Muscle of leg (tissue), 16 donors: ENCODE measurements around the gene JAML. TPM values are rescaled to one million over a fixed set of nuclear protein-coding genes. Genes with fewer than 3 reads are reported as not detected.

ENCODE experiments used
- DNase-seq: peaks from one replicate; pipeline ENCODE4 v3.0.0; 2013
- H3K27ac ChIP-seq: one replicate; pipeline ENCODE4 v1.5.1; 2013; ENCODE audit warnings: mild to moderate bottlenecking, low read length, control low read depth
- H3K27me3 ChIP-seq: one replicate; pipeline ENCODE4 v1.6.1; 2013; ENCODE audit warnings: low read length; ENCODE audit not compliant: control insufficient read depth, insufficient read depth
- H3K36me3 ChIP-seq: one replicate; pipeline ENCODE4 v1.6.1; 2013; ENCODE audit warnings: low read length; ENCODE audit not compliant: control insufficient read depth, insufficient read depth
- H3K4me1 ChIP-seq: one replicate; pipeline ENCODE4 v1.6.1; 2013; ENCODE audit warnings: low read length; ENCODE audit not compliant: control insufficient read depth, insufficient read depth
- H3K4me3 ChIP-seq: one replicate; pipeline ENCODE4 v1.5.1; 2013; ENCODE audit warnings: low read length, control low read depth
- H3K9me3 ChIP-seq: replicated peaks from 2 replicates; pipeline ENCODE4 v1.6.1; 2013; ENCODE audit warnings: low read depth, low read length; ENCODE audit not compliant: control insufficient read depth
- WGBS: methylation state at CpG from one replicate; pipeline ENCODE4 v1.1.5; 2013; ENCODE audit warnings: missing lambda C conversion rate; ENCODE audit not compliant: insufficient coverage; 5-methylcytosine and 5-hydroxymethylcytosine counted together
- long read RNA-seq, 11 donors: transcript quantifications; one replicate each; lab custom pipeline, GENCODE V29; 2026
- polyA plus RNA-seq, 8 donors: library from polyadenylated mRNA; unstranded; fragments of 120-200 nt; gene quantifications; one replicate each; pipeline versions ENCODE4 v1.2.1 to v1.2.3, GENCODE V29; 2013; ENCODE audit warnings: inconsistent platforms in 1 of 8, low replicate concordance in 1 of 8; ENCODE audit not compliant: insufficient read length in 8 of 8, insufficient read depth in 1 of 8
- total RNA-seq: library from RNA; stranded (reverse); fragments of 120-200 nt; gene quantifications from one replicate; pipeline ENCODE4 v1.2.4, GENCODE V29; 2013

JAML gene, protein sequence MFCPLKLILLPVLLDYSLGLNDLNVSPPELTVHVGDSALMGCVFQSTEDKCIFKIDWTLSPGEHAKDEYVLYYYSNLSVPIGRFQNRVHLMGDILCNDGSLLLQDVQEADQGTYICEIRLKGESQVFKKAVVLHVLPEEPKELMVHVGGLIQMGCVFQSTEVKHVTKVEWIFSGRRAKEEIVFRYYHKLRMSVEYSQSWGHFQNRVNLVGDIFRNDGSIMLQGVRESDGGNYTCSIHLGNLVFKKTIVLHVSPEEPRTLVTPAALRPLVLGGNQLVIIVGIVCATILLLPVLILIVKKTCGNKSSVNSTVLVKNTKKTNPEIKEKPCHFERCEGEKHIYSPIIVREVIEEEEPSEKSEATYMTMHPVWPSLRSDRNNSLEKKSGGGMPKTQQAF
- total RNA-seq (2.5 TPM), polyA plus RNA-seq (1 to 10 TPM; 1.2 to 5.3 (median 2.2) TPM)
- long read RNA-seq, donor 1, partial matches to known transcripts = 0 of 1 reads
- long read RNA-seq, donor 1, other reads (novel, unspliced or antisense) = 0 of 1 reads
- long read RNA-seq, donor 2 = 0 reads
- long read RNA-seq, donor 3 = 0 reads
- long read RNA-seq, donor 4 = 0 reads
- long read RNA-seq, donor 5, partial matches to known transcripts = 0 of 1 reads
- long read RNA-seq, donor 5, other reads (novel, unspliced or antisense) = 0 of 1 reads
- long read RNA-seq, donor 6, partial matches to known transcripts = 0 of 2 reads
- long read RNA-seq, donor 6, other reads (novel, unspliced or antisense) = 0 of 2 reads
- long read RNA-seq, donor 7, partial matches to known transcripts = 0 of 1 reads
- long read RNA-seq, donor 7, other reads (novel, unspliced or antisense) = 0 of 1 reads
- long read RNA-seq, donor 8, partial matches to known transcripts = 0 of 1 reads
- long read RNA-seq, donor 8, other reads (novel, unspliced or antisense) = 0 of 1 reads
- long read RNA-seq, donor 9 = 0 reads
- long read RNA-seq, donor 10, partial matches to known transcripts = 0 of 1 reads
- long read RNA-seq, donor 10, other reads (novel, unspliced or antisense) = 0 of 1 reads
- long read RNA-seq, donor 11, partial matches to known transcripts = 0 of 2 reads
- long read RNA-seq, donor 11, other reads (novel, unspliced or antisense) = 0 of 2 reads

DNA sequence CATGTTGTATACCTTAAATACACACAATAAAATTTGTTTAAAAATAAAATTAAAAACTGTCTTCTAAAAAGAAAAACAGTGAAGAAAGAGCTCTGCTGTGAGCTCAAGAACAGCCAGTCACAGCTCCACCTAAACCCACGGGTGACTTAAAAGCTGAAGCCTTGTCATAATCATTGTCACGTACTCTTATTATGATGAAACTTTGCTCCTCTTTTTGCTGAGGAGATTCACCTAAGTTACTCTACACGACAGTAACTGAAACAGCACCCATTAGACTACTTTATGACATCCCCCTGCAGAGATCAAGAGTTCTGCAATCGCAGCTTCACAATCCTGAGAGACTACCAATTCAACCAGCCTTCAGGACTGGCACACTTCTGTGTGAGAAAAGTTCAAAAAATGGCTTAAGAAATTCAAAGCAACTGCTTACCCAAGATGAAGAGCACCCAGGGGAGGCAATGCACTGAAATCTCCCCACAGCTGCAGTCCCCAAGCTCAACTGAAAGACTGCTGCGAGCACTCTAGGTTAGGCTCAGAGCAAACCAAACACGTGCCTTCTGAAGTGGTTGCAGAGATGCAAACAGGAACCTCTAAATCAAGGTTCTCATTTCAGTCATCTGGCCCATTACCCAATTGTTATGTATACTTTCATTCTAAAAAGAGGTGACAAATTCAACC is at the start of gene JAML:
Gene JAML (minus strand): TSS at position 501 of the 678 bp plus-strand sequence. CDS start 10,145 bp downstream, outside the sequence.
- no peaks in the 10 kb centered on the region for H3K9me3 ChIP-seq
- peak; percentile 39 for DNase-seq
- peak within 1 kb of the TSS; percentile 4 for H3K4me3 ChIP-seq
- peak within 1 kb of the TSS; percentile 23 for H3K27ac ChIP-seq
- WGBS = 67% methylated on average over 1 of the region's 6 CpGs
- peaks cover 19% of the 10 kb centered on the region for H3K27me3 ChIP-seq
- no peaks in the 10 kb centered on the region for H3K4me1 ChIP-seq
- no peaks in the 10 kb centered on the region for H3K36me3 ChIP-seq

DNA sequence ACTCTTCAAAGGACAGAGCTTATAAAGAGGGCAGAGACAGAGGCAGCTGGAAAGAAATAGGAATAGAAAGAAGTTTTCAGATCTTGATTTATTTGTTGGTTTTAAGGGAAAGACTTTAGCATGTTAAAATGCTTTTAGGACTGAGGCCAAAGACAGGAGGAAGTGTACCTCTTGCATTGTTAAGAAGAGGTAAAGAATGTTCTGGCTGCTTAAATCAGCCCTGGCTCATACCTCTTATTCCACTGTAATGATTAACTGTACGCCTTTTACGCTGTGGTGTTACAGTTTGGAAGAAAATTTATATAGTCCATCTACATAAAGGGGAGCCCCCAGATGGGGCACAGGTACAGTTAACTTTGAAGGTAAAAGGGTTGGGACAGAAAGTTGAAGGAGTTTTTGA is 49.4 kb upstream of the JAML start:
- no CpG with 5 or more reads among the region's 2 CpGs for WGBS
- no peak overlapping the region for H3K27ac ChIP-seq
- no peaks in the 10 kb centered on the region for H3K4me1 ChIP-seq

DNA sequence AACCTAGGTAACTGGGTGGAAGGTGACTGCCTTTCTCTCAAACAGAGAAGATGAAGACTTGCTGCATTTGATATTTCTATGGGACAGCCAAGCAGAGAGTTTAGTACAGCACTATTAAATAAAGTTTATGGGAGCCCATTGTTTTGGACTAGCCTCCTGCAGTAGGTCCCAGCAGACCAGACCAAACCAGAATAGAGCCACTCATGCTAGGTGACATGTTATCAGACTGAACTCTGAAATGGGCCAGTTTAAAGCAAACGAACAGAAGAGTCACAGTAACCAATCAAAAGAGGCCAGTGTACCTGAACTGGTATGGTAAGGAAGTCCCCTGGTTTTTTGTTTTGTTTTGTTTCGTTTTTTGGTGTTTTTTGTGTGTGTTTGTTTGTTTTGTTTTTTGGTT is 47.2 kb upstream of the JAML start:
- H3K27ac ChIP-seq = no peak overlapping the region
- H3K9me3 ChIP-seq = no peaks in the 10 kb centered on the region
- H3K4me3 ChIP-seq = no peak overlapping the region
- WGBS = 40% methylated on average over 2 of the region's 2 CpGs
- no peak for DNase-seq
- H3K27me3 ChIP-seq = peaks cover 13% of the 10 kb centered on the region
- no peaks in the 10 kb centered on the region for H3K4me1 ChIP-seq
- H3K36me3 ChIP-seq = no peaks in the 10 kb centered on the region

More for the DNA sequence above, 49.4 kb upstream of the JAML start:
- no peak for DNase-seq
- Histone ChIP-seq H3K27me3 (peaks cover 10% of the 10 kb centered on the region), H3K36me3 (no peaks in the 10 kb centered on the region), H3K9me3 (no peaks in the 10 kb centered on the region), H3K4me3 (no peak overlapping the region)

DNA sequence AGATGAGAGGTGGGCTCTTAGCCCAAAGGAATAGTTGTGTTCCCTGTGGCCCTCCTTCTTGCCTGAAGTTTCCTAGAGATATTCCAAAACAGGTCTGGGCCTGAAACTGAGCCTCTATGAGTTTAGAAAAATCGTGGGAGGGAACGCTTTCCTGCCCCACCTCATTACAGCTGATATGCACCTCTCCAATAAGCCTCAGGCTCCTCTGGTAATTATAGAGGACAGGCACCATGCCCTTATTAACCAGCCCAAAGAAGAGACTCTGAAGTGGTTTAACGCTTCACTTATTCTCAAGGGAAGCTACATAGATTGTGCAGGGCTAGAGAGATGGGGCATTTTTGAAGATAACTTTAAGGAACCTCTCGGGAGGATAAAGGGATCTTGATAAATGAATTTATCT is 42.7 kb upstream of the JAML start:
- peaks cover 44% of the 10 kb centered on the region for H3K27me3 ChIP-seq
- no peak for DNase-seq
- no peaks in the 10 kb centered on the region for H3K9me3 ChIP-seq
- H3K4me1 ChIP-seq = peaks cover 5% of the 10 kb centered on the region
- no peak overlapping the region for H3K27ac ChIP-seq
- WGBS = no CpG with 5 or more reads among the region's 4 CpGs
- H3K4me3 ChIP-seq = no peak overlapping the region
- no peaks in the 10 kb centered on the region for H3K36me3 ChIP-seq

DNA sequence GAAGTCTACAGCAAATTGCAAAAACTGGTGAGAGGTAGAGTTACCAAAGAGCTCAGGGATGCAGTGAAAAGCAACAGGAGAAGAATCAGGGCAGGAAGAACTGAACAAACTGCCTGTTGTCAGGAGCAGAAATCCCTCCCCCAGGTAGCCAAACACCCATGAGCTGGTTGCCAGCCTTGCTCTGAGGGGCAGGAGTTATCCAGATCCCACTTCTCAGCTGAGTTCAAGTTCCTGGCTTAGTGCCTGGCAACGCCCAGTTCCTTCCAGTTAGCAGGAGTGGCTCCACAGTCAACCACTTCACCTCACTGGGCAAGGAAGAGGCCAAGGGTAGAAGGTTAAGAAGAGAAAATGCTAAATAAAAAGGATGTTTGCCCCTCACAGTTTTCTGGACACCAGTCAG is 41.1 kb upstream of the JAML start:
- H3K27me3 ChIP-seq = peaks cover 49% of the 10 kb centered on the region
- H3K27ac ChIP-seq = peak overlapping the region; percentile 3
- no peaks in the 10 kb centered on the region for H3K9me3 ChIP-seq
- peaks cover 5% of the 10 kb centered on the region for H3K4me1 ChIP-seq
- DNase-seq = peak; percentile 10
- H3K4me3 ChIP-seq = no peak overlapping the region
- WGBS = no CpG with 5 or more reads among the region's 1 CpG
- H3K36me3 ChIP-seq = no peaks in the 10 kb centered on the region

DNA sequence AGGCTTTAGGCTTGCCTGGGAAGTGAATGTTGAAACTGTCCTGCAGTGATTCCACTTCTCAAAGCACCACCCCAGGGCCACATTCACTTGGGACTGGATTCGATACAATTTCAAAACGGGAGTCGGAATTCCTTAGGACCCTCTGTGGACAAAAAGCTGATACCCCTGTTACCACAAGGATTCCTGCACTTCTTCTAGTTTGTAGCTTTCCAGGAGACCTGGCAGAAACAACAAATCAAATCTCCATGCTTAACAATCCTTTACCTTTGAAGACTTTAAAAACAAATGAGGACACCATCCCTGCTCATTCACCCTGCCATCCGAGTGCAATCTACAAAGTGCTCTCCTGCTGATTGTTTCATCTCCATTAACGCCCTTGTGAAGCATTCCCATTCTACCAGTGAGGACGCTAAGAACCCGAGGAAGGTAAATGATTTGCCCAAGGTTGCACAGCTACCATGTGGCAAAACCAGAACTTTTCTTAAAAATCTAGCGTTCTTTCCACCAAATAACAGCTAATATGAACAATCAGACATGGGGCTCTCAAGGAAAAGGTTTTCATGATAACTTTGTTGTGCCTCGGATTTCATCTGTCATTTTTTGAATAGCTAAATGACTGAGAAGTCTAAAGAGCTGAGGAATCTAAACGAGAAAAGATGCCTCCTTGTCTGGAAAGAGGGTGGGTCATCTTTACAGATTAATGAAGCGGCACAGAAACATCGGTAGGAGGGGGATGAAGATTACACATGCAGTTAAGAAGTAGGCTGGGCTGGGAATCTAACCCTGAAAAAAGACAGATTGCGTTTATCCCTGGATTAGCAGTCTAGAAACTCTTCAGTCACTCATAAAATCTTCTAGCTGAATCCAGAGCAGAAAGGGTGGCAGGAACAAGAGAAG is 40.0 kb upstream of the JAML start:
- DNase-seq = no peak
- Histone ChIP-seq H3K27ac (no peak overlapping the region), H3K4me1 (peaks cover 5% of the 10 kb centered on the region), H3K27me3 (peaks cover 47% of the 10 kb centered on the region), H3K9me3 (no peaks in the 10 kb centered on the region), H3K36me3 (no peaks in the 10 kb centered on the region), H3K4me3 (no peak overlapping the region)
- WGBS = 56% methylated on average over 11 of the region's 13 CpGs

DNA sequence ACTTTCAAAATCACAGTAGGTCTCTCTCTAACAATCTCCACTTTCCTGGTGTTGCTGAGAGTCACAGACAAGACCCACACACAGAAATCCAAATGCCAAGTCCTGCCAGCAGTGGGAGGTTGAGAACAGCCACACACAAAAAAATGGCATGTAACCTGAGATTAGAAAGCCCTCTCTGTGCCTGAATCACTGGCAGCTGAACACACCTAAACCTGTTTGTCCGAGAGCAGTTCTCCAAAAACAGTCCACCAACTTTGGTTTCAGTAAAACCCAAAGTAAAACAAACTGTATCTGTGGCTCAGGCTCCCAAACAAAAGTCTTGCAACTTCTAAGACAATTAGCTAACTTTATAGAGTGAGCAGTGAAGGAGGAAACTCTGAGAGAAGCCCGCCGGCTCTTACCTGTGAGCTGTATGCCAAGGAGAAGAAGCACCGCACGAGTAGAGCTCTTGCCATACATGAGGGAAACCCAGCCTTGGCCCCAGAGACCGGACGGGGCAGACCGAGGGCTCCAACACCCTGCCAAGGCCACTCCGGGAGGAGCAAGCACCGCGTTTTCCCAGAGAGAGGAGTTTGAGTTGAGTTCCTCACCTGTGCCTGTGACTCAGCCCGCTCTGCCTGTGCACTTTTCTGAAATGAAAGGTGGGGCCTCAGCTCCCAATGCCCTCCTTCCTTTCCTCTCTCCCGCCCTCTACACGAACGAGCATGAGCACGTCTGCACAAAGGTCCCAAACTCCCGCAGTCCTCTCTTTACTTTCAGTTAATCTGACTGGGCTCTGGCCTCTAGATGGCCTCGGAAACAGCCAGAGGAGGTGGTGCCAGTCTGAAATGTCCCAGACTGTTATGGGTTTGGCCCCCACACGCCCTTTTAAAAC is 39.1 kb upstream of the JAML start, which contains the start of gene MPZL2:
Gene MPZL2 (minus strand): TSS at position 603 of the 874 bp plus-strand sequence. CDS start 144 bp downstream, at position 459.
- H3K9me3 ChIP-seq = no peaks in the 10 kb centered on the region
- DNase-seq = peak; percentile 6
- H3K4me3 ChIP-seq = peak within 1 kb of the TSS; percentile 11
- H3K36me3 ChIP-seq = no peaks in the 10 kb centered on the region
- 6% methylated on average over 18 of the region's 19 CpGs for WGBS
- H3K27ac ChIP-seq = no peak within 1 kb of the TSS
- peaks cover 5% of the 10 kb centered on the region for H3K4me1 ChIP-seq
- H3K27me3 ChIP-seq = peaks cover 43% of the 10 kb centered on the region

DNA sequence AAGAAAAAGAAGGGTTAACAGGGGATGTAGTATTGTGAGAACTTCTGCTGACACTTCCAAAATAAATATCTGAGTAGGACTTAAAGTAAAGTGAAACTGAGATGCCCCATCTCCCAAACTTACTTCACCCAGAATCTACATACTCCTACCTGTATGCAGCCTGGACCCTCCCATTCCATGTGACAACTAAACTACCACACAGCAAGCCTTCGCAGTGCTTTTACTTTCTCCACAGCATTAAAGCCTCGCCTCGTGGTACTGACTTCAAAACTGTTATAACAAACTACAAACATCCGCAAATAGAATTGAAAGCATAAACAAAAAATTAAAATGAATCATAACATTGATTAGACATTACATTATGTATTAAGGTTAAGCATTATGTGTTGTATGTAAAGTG is 38.3 kb upstream of the JAML start:
- Histone ChIP-seq H3K36me3 (no peaks in the 10 kb centered on the region), H3K27ac (no peak overlapping the region), H3K4me3 (no peak overlapping the region), H3K9me3 (no peaks in the 10 kb centered on the region), H3K4me1 (peaks cover 5% of the 10 kb centered on the region), H3K27me3 (peaks cover 46% of the 10 kb centered on the region)
- no peak for DNase-seq
- no CpG with 5 or more reads among the region's 4 CpGs for WGBS
